Measurements from ENCODE around the gene PRKCB.

PRKCB gene

GRCh38 chr16:23863511-23864422 lies 28.0 kb downstream of the PRKCB start:
- DNase-seq (ENCODE audit: low read depth in 2 of 3, low spot score in 2 of 3): no peak

GRCh38 chr16:23865853-23866252 lies 30.1 kb downstream of the PRKCB start:
- DNase-seq (ENCODE audit: low read depth in 2 of 3, low spot score in 2 of 3): no peak

DNA sequence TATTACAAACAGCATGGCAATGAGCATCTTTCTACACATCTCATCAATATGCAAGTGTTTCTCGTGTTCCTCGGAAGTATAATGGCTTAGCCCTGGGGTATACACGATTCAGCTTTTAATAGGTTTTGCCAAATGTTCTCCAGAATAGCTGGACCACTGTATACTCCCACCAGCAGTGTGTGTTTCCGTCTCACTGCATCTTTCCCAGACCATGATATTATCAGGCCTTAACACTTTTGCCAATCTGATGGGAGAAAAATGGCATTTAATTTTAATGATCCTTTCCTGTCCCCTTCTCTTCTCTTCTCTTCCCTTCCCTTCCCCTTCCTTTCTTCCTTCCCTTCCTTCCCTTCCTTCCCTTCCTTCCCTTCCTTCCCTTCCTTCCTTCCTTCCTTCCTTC lies 30.8 kb downstream of the PRKCB start:
- no peak for DNase-seq (ENCODE audit: low read depth in 2 of 3, low spot score in 2 of 3)

GRCh38 chr16:23867566-23867965 lies 31.8 kb downstream of the PRKCB start:
- DNase-seq (ENCODE audit: low read depth in 2 of 3, low spot score in 2 of 3): no peak

- no peak for DNase-seq (ENCODE audit: low read depth in 2 of 3, low spot score in 2 of 3)
These were observed 32.4 kb downstream of the PRKCB start for GRCh38 chr16:23868136-23868535.

- DNase-seq (ENCODE audit: low read depth in 2 of 3, low spot score in 2 of 3): no peak
These were observed 33.3 kb downstream of the PRKCB start for GRCh38 chr16:23869052-23869451.

DNA sequence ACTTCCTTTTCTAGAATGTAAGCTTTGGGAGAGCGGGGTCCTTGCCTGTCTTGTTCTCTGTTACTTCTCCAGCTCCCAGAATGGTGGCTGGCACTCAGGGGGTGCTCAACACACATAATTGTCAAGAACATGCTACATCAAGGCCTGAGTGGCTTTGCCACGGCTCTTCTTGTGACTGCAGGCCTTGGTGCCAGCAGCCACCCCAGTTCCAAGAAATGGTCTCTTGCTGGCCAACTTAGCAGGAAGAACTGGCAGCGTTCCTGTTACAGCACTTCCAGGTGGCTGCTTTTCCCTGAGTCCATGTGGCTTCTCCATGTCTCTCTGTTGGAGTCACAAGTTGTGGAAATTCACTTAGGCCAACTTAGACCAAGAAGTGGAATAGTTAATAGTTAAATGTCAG lies 36.1 kb downstream of the PRKCB start:
- no peak for DNase-seq (ENCODE audit: low read depth in 2 of 3, low spot score in 2 of 3)

DNA sequence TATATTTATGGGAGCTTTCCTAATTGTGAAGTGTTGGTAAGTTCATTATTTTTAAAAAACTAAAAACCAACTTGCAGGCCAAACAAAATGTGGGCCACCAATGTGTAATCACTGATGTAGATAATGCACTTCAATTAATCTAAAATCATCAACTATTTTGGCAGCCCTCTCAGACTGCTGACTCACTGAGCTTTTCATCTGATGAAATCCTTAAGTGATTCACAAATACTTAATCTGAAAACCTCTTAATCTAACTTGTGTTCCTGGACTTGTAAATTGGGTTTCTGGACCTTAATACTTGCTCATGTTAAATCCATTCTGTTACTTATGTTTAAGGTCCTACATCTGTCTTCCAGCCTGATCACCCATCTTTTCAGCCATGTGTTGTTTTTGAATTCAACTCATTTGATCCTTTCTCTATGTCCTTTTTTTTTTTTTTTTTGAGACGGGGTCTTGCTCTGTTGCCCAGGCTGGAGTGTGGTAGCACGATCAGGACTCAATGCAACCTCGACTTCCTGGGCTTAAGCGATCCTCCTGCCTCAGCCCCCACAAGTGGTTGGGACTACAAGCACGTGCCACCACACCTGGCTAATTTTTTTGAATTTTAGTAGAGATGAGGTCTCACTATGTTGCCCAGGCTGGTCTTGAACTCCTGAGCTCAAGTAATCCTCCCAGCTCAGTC lies 39.0 kb downstream of the PRKCB start:
- DNase-seq (ENCODE audit: low read depth in 2 of 3, low spot score in 2 of 3): no peak

- DNase-seq (ENCODE audit: low read depth in 2 of 3, low spot score in 2 of 3): no peak
These were observed 40.6 kb downstream of the PRKCB start for GRCh38 chr16:23876256-23876896.

DNA sequence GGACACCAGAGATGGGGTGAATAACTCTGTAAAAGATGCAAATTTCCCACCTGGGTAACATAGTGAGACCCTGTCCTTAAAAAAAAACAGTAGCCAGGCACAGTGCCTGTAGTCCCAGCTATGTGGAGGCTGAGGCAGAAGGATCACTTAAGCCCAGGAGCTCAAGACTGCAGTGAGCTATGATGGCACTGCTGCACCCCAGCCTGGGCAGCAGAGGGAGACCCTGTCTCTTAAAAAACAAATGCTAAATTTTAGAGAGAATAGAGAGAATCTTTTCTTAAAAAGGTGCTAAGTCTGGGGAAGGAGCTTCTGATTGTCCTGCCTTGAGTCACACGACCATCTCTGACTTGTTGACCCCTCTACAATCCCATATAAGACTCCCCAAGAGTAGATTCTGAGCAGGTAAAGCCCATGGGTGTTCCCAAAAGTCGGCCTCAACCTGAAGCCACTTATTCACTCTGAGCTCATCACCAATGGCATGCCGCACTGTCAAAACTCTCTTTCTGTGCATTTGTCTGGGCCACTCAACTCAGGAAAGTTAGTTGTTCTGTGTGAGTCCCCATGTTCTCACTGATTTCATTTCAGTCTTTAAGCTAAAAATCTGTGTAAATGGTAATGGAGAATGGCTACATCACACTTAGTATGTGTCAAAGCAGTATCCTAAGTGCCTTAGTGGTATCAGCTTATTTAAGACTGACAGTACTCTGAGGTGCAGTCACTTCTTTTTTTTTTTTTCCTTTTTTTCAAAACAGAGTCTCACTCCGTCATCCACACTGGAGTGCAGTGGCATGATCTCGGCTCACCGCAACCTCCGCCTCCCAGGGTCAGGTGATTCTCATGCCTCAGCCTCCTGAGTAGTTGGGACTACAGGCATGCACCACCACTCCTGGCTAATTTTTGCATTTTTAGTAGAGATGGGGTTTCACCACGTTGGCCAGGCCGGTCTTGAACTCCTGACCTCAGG lies 41.6 kb downstream of the PRKCB start:
- no peak for DNase-seq (ENCODE audit: low read depth in 2 of 3, low spot score in 2 of 3)

DNA sequence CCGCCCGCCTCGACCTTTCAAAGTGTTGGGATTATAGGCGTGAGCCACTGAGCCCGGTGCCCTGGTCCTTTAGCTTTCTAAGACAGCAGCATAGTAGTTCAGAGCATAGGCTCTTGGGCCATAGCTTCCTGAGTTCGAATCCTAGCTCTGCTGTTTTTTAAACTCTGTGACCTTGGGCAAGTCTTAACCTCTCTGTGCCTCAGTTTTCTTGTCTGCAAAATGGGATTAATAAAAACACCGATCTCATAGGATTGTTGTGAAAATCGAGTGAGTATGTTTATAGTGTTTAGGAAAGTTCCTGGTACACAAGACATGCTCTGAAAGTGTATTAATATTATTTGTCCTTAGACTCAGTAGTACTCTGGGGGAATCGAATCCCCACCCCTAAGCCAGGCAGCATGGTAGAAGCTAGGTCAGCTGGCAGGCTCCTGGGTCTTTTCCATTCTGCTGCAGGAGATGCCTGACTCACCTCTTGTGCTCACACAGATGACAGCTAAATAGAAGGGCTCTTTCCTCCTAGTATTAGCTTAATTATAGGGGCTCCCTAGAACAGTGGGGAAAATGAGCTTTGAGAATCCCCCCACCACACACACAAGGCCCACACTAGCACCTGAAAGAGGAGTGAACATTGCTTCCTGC lies 44.1 kb downstream of the PRKCB start:
- DNase-seq (ENCODE audit: low read depth in 2 of 3, low spot score in 2 of 3): no peak

GRCh38 chr16:23889189-23889588 lies 53.4 kb downstream of the PRKCB start:
- no peak for DNase-seq (ENCODE audit: low read depth in 2 of 3, low spot score in 2 of 3)

GRCh38 chr16:23893986-23894385 lies 58.2 kb downstream of the PRKCB start:
- DNase-seq (ENCODE audit: low read depth in 2 of 3, low spot score in 2 of 3): no peak

- no peak for DNase-seq (ENCODE audit: low read depth in 2 of 3, low spot score in 2 of 3)
These were observed 59.3 kb downstream of the PRKCB start for GRCh38 chr16:23895052-23895451.

DNA sequence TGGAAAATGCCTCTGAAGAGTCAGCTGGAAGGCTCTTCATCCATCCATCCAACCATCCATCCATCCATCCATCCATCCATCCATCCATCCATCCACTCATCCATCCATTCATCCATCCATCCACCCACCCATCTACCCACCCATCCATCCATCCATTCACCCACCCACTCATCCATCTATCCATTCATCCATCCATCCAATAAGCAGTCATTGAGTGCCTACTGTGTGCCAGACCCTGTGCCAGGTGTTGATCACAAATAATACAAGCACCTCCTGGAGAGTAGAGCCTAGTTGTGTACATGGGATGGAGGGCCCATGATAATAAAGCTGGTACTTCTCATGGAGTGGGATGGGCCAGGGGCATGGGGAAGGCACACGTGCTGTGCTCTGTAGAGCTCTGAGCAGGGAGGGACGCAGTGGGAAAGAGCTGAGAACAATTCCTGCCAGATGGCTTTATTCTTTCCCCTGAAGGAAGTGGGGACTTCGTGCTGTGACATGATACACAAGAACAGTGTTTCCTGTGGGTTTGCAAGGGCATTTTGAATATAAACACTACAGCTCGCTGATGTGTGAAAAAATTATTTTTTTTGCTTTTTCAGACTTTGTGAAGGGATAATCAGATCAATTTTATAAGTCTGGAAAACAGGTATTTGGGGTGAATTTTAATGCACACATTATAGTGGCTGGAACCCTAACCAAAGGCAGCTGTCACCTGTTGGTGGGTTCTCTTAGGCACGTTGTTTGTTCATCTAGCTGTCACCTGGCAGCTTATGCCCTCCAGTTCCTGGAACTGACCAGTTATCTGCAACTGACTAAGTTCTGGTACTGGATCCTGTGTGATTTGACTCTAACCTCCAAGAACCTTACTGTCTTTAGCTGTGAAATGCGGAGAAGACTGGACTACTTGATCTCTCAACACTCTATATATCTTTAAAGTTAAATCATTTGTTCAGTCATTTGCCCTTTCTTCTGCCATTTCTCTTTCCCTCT lies 61.3 kb downstream of the PRKCB start:
- no peak for DNase-seq (ENCODE audit: low read depth in 2 of 3, low spot score in 2 of 3)

DNA sequence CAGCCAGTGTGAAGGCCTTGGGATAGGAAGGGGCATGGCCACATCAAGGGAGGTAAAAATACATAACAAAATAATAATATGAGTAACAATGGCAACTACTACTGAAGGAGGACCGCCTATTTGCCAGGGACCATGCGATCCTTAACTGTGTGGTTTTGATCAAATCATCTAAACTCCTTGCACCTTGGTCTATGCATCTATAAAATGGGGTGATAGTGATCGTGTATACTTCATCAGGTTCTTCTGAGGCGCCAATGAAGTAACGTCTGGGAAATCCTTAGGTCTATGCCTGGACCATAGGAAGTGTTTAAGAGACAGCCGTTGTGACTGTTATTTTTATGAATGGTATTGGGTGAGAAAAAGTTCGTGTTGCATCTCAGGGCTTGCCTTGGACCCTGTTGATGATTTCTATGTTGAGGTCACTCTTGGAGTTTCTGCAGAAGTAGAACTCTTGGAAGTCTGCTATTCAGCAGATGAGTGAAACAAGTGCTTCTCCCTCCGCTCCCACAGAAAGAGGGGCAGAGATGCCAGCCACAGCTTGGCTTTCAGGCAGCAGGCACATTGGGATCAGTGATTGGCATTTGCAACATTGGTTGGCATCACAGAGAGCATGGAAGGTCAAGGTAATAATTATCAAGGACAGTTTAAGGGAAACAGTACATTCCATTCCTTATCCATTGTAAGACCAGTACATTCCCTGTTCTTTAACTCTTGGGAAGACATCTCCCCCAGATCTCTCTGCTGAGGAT lies 63.1 kb downstream of the PRKCB start:
- no peak for DNase-seq (ENCODE audit: low read depth in 2 of 3, low spot score in 2 of 3)

GRCh38 chr16:23899869-23900268 lies 64.1 kb downstream of the PRKCB start:
- DNase-seq (ENCODE audit: low read depth in 2 of 3, low spot score in 2 of 3): no peak

- DNase-seq (ENCODE audit: low read depth in 2 of 3, low spot score in 2 of 3): no peak
These were observed 64.8 kb downstream of the PRKCB start for GRCh38 chr16:23900480-23901177.

Measured in activated CD8-positive, alpha-beta memory T cell treated with anti-CD3 and anti-CD28 coated beads for 48 hours (primary cell).